ENCODE results near the gene NT5DC2.
A peak's percentile ranks its signal among the peaks of the same experiment; 100 is the strongest.

Gene NT5DC2

GRCh38 chr3:52536112-52536368, 2.4 kb upstream of the NT5DC2 start:
- Histone ChIP-seq H3K27ac (ENCODE audit: low read depth, low read length) (no peak overlapping the region), H4K20me1 (ENCODE audit: control insufficient read depth, insufficient read depth, low read depth, low read length) (peaks cover 21% of the 10 kb centered on the region)

GRCh38 chr3:52535411-52536111, 1.9 kb upstream of the NT5DC2 start:
- H3K9me2 ChIP-seq (replicated peaks; ENCODE audit: control insufficient read depth, low read length): no peaks in the 10 kb centered on the region
- TF ChIP-seq CTCF (IDR thresholded peaks at IDR 0.05; ENCODE audit: low read depth, low read length, poor library complexity, severe bottlenecking): no peak
- TF ChIP-seq EZH2phosphoT487 (IDR thresholded peaks at IDR 0.05; ENCODE audit: borderline replicate concordance, low read length): no peak
- peaks cover 52% of the 10 kb centered on the region for H3K4me1 ChIP-seq (ENCODE audit: control insufficient read depth, low read length)
- peaks cover 21% of the 10 kb centered on the region for H4K20me1 ChIP-seq (ENCODE audit: control insufficient read depth, insufficient read depth, low read depth, low read length)
- peaks cover 15% of the 10 kb centered on the region for H3F3A ChIP-seq (ENCODE audit: control insufficient read depth, insufficient read depth)
- peaks cover 68% of the 10 kb centered on the region for H3K79me2 ChIP-seq (ENCODE audit: control insufficient read depth, low read length)
- H3K27ac ChIP-seq (ENCODE audit: low read depth, low read length): no peak overlapping the region
- no peaks in the 10 kb centered on the region for H3K9me3 ChIP-seq (ENCODE audit: control insufficient read depth, insufficient read depth, low read length)
- peaks cover 39% of the 10 kb centered on the region for H3K36me3 ChIP-seq (ENCODE audit: control insufficient read depth, low read length)
- no peaks in the 10 kb centered on the region for H3K27me3 ChIP-seq (ENCODE audit: control insufficient read depth, low read length)
- peak overlapping the region; percentile 57 for H3K4me3 ChIP-seq (ENCODE audit: low read length)
- H3K4me2 ChIP-seq (ENCODE audit: low read length): peak overlapping the region; percentile 75

More at GRCh38 chr3:52536112-52536368, 2.4 kb upstream of the NT5DC2 start:
- peaks cover 15% of the 10 kb centered on the region for H3F3A ChIP-seq (ENCODE audit: control insufficient read depth, insufficient read depth)
- peak overlapping the region; percentile 75 for H3K4me2 ChIP-seq (ENCODE audit: low read length)
- TF ChIP-seq EZH2phosphoT487 (IDR thresholded peaks at IDR 0.05; ENCODE audit: borderline replicate concordance, low read length) (no peak), CTCF (IDR thresholded peaks at IDR 0.05; ENCODE audit: low read depth, low read length, poor library complexity, severe bottlenecking) (no peak)
- H3K36me3 ChIP-seq (ENCODE audit: control insufficient read depth, low read length): peaks cover 44% of the 10 kb centered on the region
- peaks cover 68% of the 10 kb centered on the region for H3K79me2 ChIP-seq (ENCODE audit: control insufficient read depth, low read length)
- peaks cover 52% of the 10 kb centered on the region for H3K4me1 ChIP-seq (ENCODE audit: control insufficient read depth, low read length)
- H3K4me3 ChIP-seq (ENCODE audit: low read length): peak overlapping the region; percentile 57
- H3K9me2 ChIP-seq (replicated peaks; ENCODE audit: control insufficient read depth, low read length): no peaks in the 10 kb centered on the region
- no peaks in the 10 kb centered on the region for H3K9me3 ChIP-seq (ENCODE audit: control insufficient read depth, insufficient read depth, low read length)
- no peaks in the 10 kb centered on the region for H3K27me3 ChIP-seq (ENCODE audit: control insufficient read depth, low read length)

DNA sequence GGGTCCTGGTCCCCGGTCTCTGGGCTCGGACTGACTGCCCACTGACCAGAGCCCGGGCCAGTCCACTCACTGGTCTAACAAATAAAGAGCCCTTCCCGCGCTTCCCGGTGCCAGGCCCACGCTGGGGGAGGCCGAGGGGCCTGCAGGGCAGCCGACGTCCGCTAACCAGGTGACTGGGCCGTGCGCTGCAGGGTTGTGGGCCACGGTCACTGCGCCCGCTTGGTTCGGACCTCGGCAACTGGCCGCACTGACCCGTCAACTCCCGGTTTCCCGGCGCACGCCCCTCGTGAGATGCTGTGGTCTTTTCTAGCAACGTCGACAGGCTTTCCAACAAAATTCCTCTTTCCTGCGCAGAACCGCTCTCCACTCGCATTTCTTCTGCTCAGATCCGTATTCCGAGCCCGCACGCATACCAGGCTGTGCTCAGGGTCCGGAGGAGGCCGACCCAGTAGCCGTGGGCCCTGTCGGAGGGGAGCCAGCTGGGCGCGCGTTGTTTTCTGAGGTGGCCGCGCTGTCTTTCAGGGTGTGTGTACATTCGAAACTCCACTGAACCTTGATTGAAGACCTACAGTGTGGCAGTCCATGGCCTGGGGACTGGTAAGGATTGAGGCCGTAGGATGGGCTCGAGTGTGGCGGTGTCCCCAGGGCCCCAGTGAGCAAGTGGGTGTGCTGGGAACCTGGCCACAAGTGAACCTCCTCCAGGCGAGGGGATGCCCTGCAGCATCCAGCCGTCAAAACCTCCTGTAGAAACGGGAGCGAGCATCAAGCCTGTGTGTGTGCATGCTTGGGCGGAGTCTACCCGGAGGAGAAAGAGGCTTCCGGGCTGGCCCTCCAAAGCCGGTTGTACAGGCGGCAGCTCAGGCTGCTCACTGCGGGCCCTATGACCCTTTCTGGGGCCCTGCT, 875 bp upstream of the NT5DC2 start:
- Histone ChIP-seq H3K4me2 (ENCODE audit: low read length) (peak overlapping the region; percentile 75), H3K36me3 (ENCODE audit: control insufficient read depth, low read length) (peaks cover 35% of the 10 kb centered on the region), H3K9me2 (replicated peaks; ENCODE audit: control insufficient read depth, low read length) (no peaks in the 10 kb centered on the region), H3K79me2 (ENCODE audit: control insufficient read depth, low read length) (peaks cover 66% of the 10 kb centered on the region), H3F3A (ENCODE audit: control insufficient read depth, insufficient read depth) (peaks cover 9% of the 10 kb centered on the region), H3K9me3 (ENCODE audit: control insufficient read depth, insufficient read depth, low read length) (no peaks in the 10 kb centered on the region), H3K4me3 (ENCODE audit: low read length) (peak overlapping the region; percentile 69), H3K27ac (ENCODE audit: low read depth, low read length) (no peak overlapping the region), H3K4me1 (ENCODE audit: control insufficient read depth, low read length) (peaks cover 50% of the 10 kb centered on the region), H3K27me3 (ENCODE audit: control insufficient read depth, low read length) (no peaks in the 10 kb centered on the region), H4K20me1 (ENCODE audit: control insufficient read depth, insufficient read depth, low read depth, low read length) (peaks cover 21% of the 10 kb centered on the region)
- TF ChIP-seq EZH2phosphoT487 (IDR thresholded peaks at IDR 0.05; ENCODE audit: borderline replicate concordance, low read length) (no peak), CTCF (IDR thresholded peaks at IDR 0.05; ENCODE audit: low read depth, low read length, poor library complexity, severe bottlenecking) (no peak)

Data from DOHH2 (cell line).